ENCODE measurements around the gene RGS11.

RGS11 gene

GRCh38 chr16:309476-309875 is 33.7 kb upstream of the RGS11 start:
- Histone ChIP-seq H3K36me3 (ENCODE audit: control insufficient read depth in 1 of 2, insufficient read depth in 2 of 2, low read length in 2 of 2) (peaks cover 57 to 62% of the 10 kb centered on the region in 2 experiments), H3K27me3 (ENCODE audit: insufficient read depth, low read length) (no peaks in the 10 kb centered on the region), H3K18ac (ENCODE audit: low read length) (no peak overlapping the region), H4K12ac (ENCODE audit: low read depth, low read length) (no peak overlapping the region), H3K4me2 (ENCODE audit: low read length) (no peak overlapping the region), H3K79me1 (ENCODE audit: low read length) (no peaks in the 10 kb centered on the region), H3K23ac (ENCODE audit: low read length) (no peak overlapping the region), H3K27ac (ENCODE audit: low read depth, low read length) (no peak overlapping the region), H3K4me1 (ENCODE audit: control insufficient read depth in 1 of 2, insufficient read depth in 2 of 2, low read length in 2 of 2) (no peaks in the 10 kb centered on the region), H2BK12ac (ENCODE audit: low read length) (no peak overlapping the region), H3K9me3 (ENCODE audit: insufficient read depth, low read depth, low read length) (peaks cover 7% of the 10 kb centered on the region), H2AFZ (ENCODE audit: insufficient read depth, low read length, poor library complexity) (no peak overlapping the region), H2BK5ac (ENCODE audit: low read depth, low read length, poor library complexity) (no peak overlapping the region), H3K14ac (ENCODE audit: low read length) (no peak overlapping the region), H2AK5ac (ENCODE audit: low read length) (no peak overlapping the region), H2BK120ac (ENCODE audit: insufficient read depth, low read length, poor library complexity) (no peak overlapping the region), H4K91ac (ENCODE audit: low read depth, low read length) (no peak overlapping the region), H3K4ac (ENCODE audit: low read depth, low read length) (no peak overlapping the region), H4K8ac (ENCODE audit: low read depth, low read length) (no peak overlapping the region), H3K4me3 (ENCODE audit: low read depth, low read length) (no peak overlapping the region), H3K79me2 (ENCODE audit: control insufficient read depth, insufficient read depth, low read length, poor library complexity) (no peaks in the 10 kb centered on the region), H3K9ac (ENCODE audit: low read length) (no peak overlapping the region)
- no peak for DNase-seq
- WGBS (ENCODE audit: extremely low coverage, insufficient coverage, insufficient read length), result no CpG with 5 or more reads among the region's 7 CpGs

GRCh38 chr16:307691-308312 is 32.1 kb upstream of the RGS11 start:
- peaks cover 7% of the 10 kb centered on the region for H3K9me3 ChIP-seq (ENCODE audit: insufficient read depth, low read depth, low read length)
- H3K4me1 ChIP-seq (ENCODE audit: control insufficient read depth in 1 of 2, insufficient read depth in 2 of 2, low read length in 2 of 2), result no peaks in the 10 kb centered on the region
- DNase-seq, result no peak
- no peak overlapping the region for H4K91ac ChIP-seq (ENCODE audit: low read depth, low read length)
- H2AK5ac ChIP-seq (ENCODE audit: low read length), result no peak overlapping the region
- H3K4me2 ChIP-seq (ENCODE audit: low read length), result no peak overlapping the region
- H3K18ac ChIP-seq (ENCODE audit: low read length), result no peak overlapping the region
- H4K8ac ChIP-seq (ENCODE audit: low read depth, low read length), result no peak overlapping the region
- H3K9ac ChIP-seq (ENCODE audit: low read length), result no peak overlapping the region
- H3K27me3 ChIP-seq (ENCODE audit: insufficient read depth, low read length), result no peaks in the 10 kb centered on the region
- no peak overlapping the region for H4K12ac ChIP-seq (ENCODE audit: low read depth, low read length)
- no peak overlapping the region for H3K4me3 ChIP-seq (ENCODE audit: low read depth, low read length)
- H3K27ac ChIP-seq (ENCODE audit: low read depth, low read length), result no peak overlapping the region
- no peak overlapping the region for H2BK12ac ChIP-seq (ENCODE audit: low read length)
- H2AFZ ChIP-seq (ENCODE audit: insufficient read depth, low read length, poor library complexity), result no peak overlapping the region
- H2BK5ac ChIP-seq (ENCODE audit: low read depth, low read length, poor library complexity), result no peak overlapping the region
- no peak overlapping the region for H3K14ac ChIP-seq (ENCODE audit: low read length)
- H3K4ac ChIP-seq (ENCODE audit: low read depth, low read length), result no peak overlapping the region
- WGBS (ENCODE audit: extremely low coverage, insufficient coverage, insufficient read length), result no CpG with 5 or more reads among the region's 21 CpGs
- no peaks in the 10 kb centered on the region for H3K79me2 ChIP-seq (ENCODE audit: control insufficient read depth, insufficient read depth, low read length, poor library complexity)
- no peak overlapping the region for H2BK120ac ChIP-seq (ENCODE audit: insufficient read depth, low read length, poor library complexity)
- H3K36me3 ChIP-seq (ENCODE audit: control insufficient read depth in 1 of 2, insufficient read depth in 2 of 2, low read length in 2 of 2), result peaks cover 54 to 56% of the 10 kb centered on the region in 2 experiments
- H3K79me1 ChIP-seq (ENCODE audit: low read length), result no peaks in the 10 kb centered on the region
- H3K23ac ChIP-seq (ENCODE audit: low read length), result no peak overlapping the region

- peaks cover 54 to 61% of the 10 kb centered on the region in 2 experiments for H3K36me3 ChIP-seq (ENCODE audit: control insufficient read depth in 1 of 2, insufficient read depth in 2 of 2, low read length in 2 of 2)
- no peak overlapping the region for H3K9ac ChIP-seq (ENCODE audit: low read length)
- no peak for DNase-seq
- H3K14ac ChIP-seq (ENCODE audit: low read length), result no peak overlapping the region
- H2BK5ac ChIP-seq (ENCODE audit: low read depth, low read length, poor library complexity), result no peak overlapping the region
- no peak overlapping the region for H3K4me2 ChIP-seq (ENCODE audit: low read length)
- H3K4me3 ChIP-seq (ENCODE audit: low read depth, low read length), result no peak overlapping the region
- H4K12ac ChIP-seq (ENCODE audit: low read depth, low read length), result no peak overlapping the region
- no peak overlapping the region for H2BK120ac ChIP-seq (ENCODE audit: insufficient read depth, low read length, poor library complexity)
- H3K23ac ChIP-seq (ENCODE audit: low read length), result no peak overlapping the region
- no CpG with 5 or more reads among the region's 17 CpGs for WGBS (ENCODE audit: extremely low coverage, insufficient coverage, insufficient read length)
- H3K18ac ChIP-seq (ENCODE audit: low read length), result no peak overlapping the region
- no peaks in the 10 kb centered on the region for H3K79me1 ChIP-seq (ENCODE audit: low read length)
- H3K4ac ChIP-seq (ENCODE audit: low read depth, low read length), result no peak overlapping the region
- H2BK12ac ChIP-seq (ENCODE audit: low read length), result no peak overlapping the region
- no peak overlapping the region for H2AFZ ChIP-seq (ENCODE audit: insufficient read depth, low read length, poor library complexity)
- no peak overlapping the region for H2AK5ac ChIP-seq (ENCODE audit: low read length)
- peaks cover 7% of the 10 kb centered on the region for H3K9me3 ChIP-seq (ENCODE audit: insufficient read depth, low read depth, low read length)
- no peak overlapping the region for H4K91ac ChIP-seq (ENCODE audit: low read depth, low read length)
- H4K8ac ChIP-seq (ENCODE audit: low read depth, low read length), result no peak overlapping the region
- no peaks in the 10 kb centered on the region for H3K79me2 ChIP-seq (ENCODE audit: control insufficient read depth, insufficient read depth, low read length, poor library complexity)
- no peaks in the 10 kb centered on the region for H3K4me1 ChIP-seq (ENCODE audit: control insufficient read depth in 1 of 2, insufficient read depth in 2 of 2, low read length in 2 of 2)
- H3K27me3 ChIP-seq (ENCODE audit: insufficient read depth, low read length), result no peaks in the 10 kb centered on the region
- H3K27ac ChIP-seq (ENCODE audit: low read depth, low read length), result no peak overlapping the region
Observed at GRCh38 chr16:306911-307370, 31.2 kb upstream of the RGS11 start.

- peaks cover 7% of the 10 kb centered on the region for H3K9me3 ChIP-seq (ENCODE audit: insufficient read depth, low read depth, low read length)
- H3K36me3 ChIP-seq (ENCODE audit: control insufficient read depth in 1 of 2, insufficient read depth in 2 of 2, low read length in 2 of 2), result peaks cover 55 to 62% of the 10 kb centered on the region in 2 experiments
- no peak overlapping the region for H4K12ac ChIP-seq (ENCODE audit: low read depth, low read length)
- no CpG with 5 or more reads among the region's 19 CpGs for WGBS (ENCODE audit: extremely low coverage, insufficient coverage, insufficient read length)
- H4K91ac ChIP-seq (ENCODE audit: low read depth, low read length), result no peak overlapping the region
- no peaks in the 10 kb centered on the region for H3K4me1 ChIP-seq (ENCODE audit: control insufficient read depth in 1 of 2, insufficient read depth in 2 of 2, low read length in 2 of 2)
- no peaks in the 10 kb centered on the region for H3K27me3 ChIP-seq (ENCODE audit: insufficient read depth, low read length)
- H3K4me3 ChIP-seq (ENCODE audit: low read depth, low read length), result no peak overlapping the region
- H3K4me2 ChIP-seq (ENCODE audit: low read length), result no peak overlapping the region
- H2AK5ac ChIP-seq (ENCODE audit: low read length), result no peak overlapping the region
- no peak overlapping the region for H2BK5ac ChIP-seq (ENCODE audit: low read depth, low read length, poor library complexity)
- H3K4ac ChIP-seq (ENCODE audit: low read depth, low read length), result no peak overlapping the region
- H2BK12ac ChIP-seq (ENCODE audit: low read length), result no peak overlapping the region
- H2BK120ac ChIP-seq (ENCODE audit: insufficient read depth, low read length, poor library complexity), result no peak overlapping the region
- H3K14ac ChIP-seq (ENCODE audit: low read length), result no peak overlapping the region
- no peak overlapping the region for H3K23ac ChIP-seq (ENCODE audit: low read length)
- no peaks in the 10 kb centered on the region for H3K79me1 ChIP-seq (ENCODE audit: low read length)
- no peak overlapping the region for H4K8ac ChIP-seq (ENCODE audit: low read depth, low read length)
- no peak overlapping the region for H2AFZ ChIP-seq (ENCODE audit: insufficient read depth, low read length, poor library complexity)
- H3K18ac ChIP-seq (ENCODE audit: low read length), result no peak overlapping the region
- H3K79me2 ChIP-seq (ENCODE audit: control insufficient read depth, insufficient read depth, low read length, poor library complexity), result no peaks in the 10 kb centered on the region
- no peak for DNase-seq
- H3K9ac ChIP-seq (ENCODE audit: low read length), result no peak overlapping the region
- no peak overlapping the region for H3K27ac ChIP-seq (ENCODE audit: low read depth, low read length)
Observed at GRCh38 chr16:305916-306626, 30.3 kb upstream of the RGS11 start.
